GM18907 (cell line): ENCODE measurements around the gene HBM.
"Not testable (repeated sequence)": the region's sequence is repeated elsewhere in the genome, so short reads cannot be mapped to it uniquely, and the experiment has no call there.

ENCODE experiments used
- ATAC-seq: cut with Tn5 transposase; IDR thresholded peaks from one replicate; pipeline ENCODE4 v1.9.1; 2021; ENCODE audit warnings: mild to moderate bottlenecking, moderate library complexity; ENCODE audit not compliant: unreplicated experiment

HBM gene

GRCh38 chr16:144797-145252, 21.0 kb upstream of the HBM start:
- ATAC-seq = no peak

- ATAC-seq = no peak
These were observed 19.1 kb upstream of the HBM start for GRCh38 chr16:146646-147045.

GRCh38 chr16:149024-149660, 16.6 kb upstream of the HBM start:
- ATAC-seq = no peak

GRCh38 chr16:152141-153128, 13.3 kb upstream of the HBM start, which contains the start of gene HBZ:
TSS of gene HBZ (plus strand) at chr16:152644. CDS start at chr16:152910, 266 bp downstream.
- no peak for ATAC-seq

GRCh38 chr16:153129-153521, 12.7 kb upstream of the HBM start:
- not testable (repeated sequence) for ATAC-seq

GRCh38 chr16:153550-154216, 12.1 kb upstream of the HBM start:
- ATAC-seq = not testable (repeated sequence)

- no peak for ATAC-seq
These were observed 11.4 kb upstream of the HBM start for GRCh38 chr16:154217-155030.

GRCh38 chr16:155031-155398, 10.8 kb upstream of the HBM start:
- ATAC-seq = no peak

GRCh38 chr16:159136-159849, 6.5 kb upstream of the HBM start:
- ATAC-seq = no peak

- not testable (repeated sequence) for ATAC-seq
These were observed 5.5 kb upstream of the HBM start for GRCh38 chr16:160242-160641.

GRCh38 chr16:160691-161190, 5.0 kb upstream of the HBM start:
- no peak for ATAC-seq

- ATAC-seq = no peak
These were observed 3.3 kb upstream of the HBM start for GRCh38 chr16:162271-162991.

GRCh38 chr16:163139-163538, 2.6 kb upstream of the HBM start:
- not testable (repeated sequence) for ATAC-seq

GRCh38 chr16:163696-164095, 2.1 kb upstream of the HBM start:
- ATAC-seq = not testable (repeated sequence)

GRCh38 chr16:164134-164823, 1.5 kb upstream of the HBM start:
- ATAC-seq = not testable (repeated sequence)

GRCh38 chr16:164827-165538, 795 bp upstream of the HBM start:
- no peak for ATAC-seq

GRCh38 chr16:166375-167121, 770 bp downstream of the HBM start:
- ATAC-seq = no peak
